Measurements from ENCODE around the gene RAMP3. TPM values are rescaled to one million over a fixed set of nuclear protein-coding genes. Genes with fewer than 3 reads are reported as not detected.

The RAMP3 gene
- total RNA-seq, 1 donor from 2014 or later = not detected

DNA sequence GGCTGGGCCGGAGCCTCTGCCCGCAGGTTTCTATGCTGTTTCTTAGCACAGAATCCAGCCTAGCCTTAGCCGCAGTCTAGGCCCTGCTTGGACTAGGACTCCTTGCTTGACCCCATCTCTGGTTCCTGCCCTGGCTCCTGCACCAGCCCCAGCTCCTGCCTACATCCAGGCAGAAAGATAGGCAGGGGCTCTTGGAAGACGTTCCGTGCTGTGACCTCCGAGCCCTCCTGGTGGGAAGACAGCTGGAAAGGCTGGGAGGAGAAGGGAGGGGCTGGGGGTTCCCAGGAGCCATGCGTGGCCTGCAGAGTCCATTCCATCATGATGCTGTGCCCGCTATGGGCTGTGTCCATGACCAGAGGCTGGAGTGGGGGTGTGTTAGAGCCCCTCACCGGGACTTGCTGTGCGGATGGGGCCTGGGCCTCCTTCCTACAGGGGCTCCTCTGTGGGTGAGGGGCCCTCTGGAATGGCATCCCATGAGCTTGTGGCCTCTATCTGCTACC lies 26.2 kb downstream of the RAMP3 start:
- H3K9me3 Mint-ChIP-seq (ENCODE audit: unreplicated experiment) = no peaks in the 10 kb centered on the region
- H3K27ac Mint-ChIP-seq (ENCODE audit: unreplicated experiment) = no peak overlapping the region
- H3K4me1 Mint-ChIP-seq (ENCODE audit: low read depth, unreplicated experiment) = peaks cover 3% of the 10 kb centered on the region
- TF ChIP-seq, protein P1, sequence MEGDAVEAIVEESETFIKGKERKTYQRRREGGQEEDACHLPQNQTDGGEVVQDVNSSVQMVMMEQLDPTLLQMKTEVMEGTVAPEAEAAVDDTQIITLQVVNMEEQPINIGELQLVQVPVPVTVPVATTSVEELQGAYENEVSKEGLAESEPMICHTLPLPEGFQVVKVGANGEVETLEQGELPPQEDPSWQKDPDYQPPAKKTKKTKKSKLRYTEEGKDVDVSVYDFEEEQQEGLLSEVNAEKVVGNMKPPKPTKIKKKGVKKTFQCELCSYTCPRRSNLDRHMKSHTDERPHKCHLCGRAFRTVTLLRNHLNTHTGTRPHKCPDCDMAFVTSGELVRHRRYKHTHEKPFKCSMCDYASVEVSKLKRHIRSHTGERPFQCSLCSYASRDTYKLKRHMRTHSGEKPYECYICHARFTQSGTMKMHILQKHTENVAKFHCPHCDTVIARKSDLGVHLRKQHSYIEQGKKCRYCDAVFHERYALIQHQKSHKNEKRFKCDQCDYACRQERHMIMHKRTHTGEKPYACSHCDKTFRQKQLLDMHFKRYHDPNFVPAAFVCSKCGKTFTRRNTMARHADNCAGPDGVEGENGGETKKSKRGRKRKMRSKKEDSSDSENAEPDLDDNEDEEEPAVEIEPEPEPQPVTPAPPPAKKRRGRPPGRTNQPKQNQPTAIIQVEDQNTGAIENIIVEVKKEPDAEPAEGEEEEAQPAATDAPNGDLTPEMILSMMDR (IDR thresholded peaks at IDR 0.05; ENCODE audit: partially characterized antibody, unreplicated experiment) = no peak
- DNase-seq = no peak
- H3K27me3 Mint-ChIP-seq (ENCODE audit: unreplicated experiment) = peaks cover 4% of the 10 kb centered on the region
- H3K36me3 Mint-ChIP-seq (ENCODE audit: unreplicated experiment) = no peaks in the 10 kb centered on the region
- no peak overlapping the region for H3K4me3 Mint-ChIP-seq (ENCODE audit: unreplicated experiment)

DNA sequence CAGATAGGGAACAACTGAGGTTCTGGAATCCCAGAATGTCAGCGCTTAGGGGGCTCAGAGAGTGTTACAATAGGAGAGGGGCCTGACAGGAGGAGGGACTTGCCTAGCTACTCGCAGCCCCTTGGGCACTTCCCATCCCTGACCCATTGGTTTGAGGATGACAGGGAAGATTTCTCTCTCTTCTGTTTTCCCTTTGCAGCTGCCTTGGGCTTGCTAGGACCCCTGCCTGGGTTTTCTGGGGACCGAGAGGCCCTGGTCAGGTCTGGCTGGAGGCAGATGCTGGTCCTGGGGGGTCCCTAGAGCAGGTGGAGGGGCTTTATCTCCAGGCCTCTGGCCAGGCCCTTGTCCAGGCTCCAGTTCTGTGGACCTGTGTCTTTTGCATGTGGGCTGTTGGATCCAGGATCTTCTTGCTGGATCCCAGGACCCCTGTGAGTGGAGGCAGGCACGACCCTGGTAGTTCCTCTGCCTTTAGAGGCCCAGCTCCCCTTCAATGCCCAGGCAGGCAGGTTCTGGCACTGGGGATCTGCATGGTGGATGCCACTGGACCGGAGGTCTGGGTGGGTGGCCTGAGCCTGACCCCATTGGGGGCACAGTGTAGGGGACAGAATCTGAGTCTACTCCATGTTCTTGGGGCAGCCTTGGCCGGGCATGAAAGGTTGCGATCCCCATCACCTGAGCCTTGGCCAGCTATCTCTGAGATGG lies 26.9 kb downstream of the RAMP3 start:
- Mint-ChIP-seq H3K27me3 (ENCODE audit: unreplicated experiment) (peaks cover 2% of the 10 kb centered on the region), H3K4me1 (ENCODE audit: low read depth, unreplicated experiment) (peaks cover 3% of the 10 kb centered on the region), H3K27ac (ENCODE audit: unreplicated experiment) (no peak overlapping the region), H3K4me3 (ENCODE audit: unreplicated experiment) (no peak overlapping the region), H3K9me3 (ENCODE audit: unreplicated experiment) (no peaks in the 10 kb centered on the region), H3K36me3 (ENCODE audit: unreplicated experiment) (no peaks in the 10 kb centered on the region)
- DNase-seq = no peak
- TF ChIP-seq, protein P1 (IDR thresholded peaks at IDR 0.05; ENCODE audit: partially characterized antibody, unreplicated experiment) = no peak

DNA sequence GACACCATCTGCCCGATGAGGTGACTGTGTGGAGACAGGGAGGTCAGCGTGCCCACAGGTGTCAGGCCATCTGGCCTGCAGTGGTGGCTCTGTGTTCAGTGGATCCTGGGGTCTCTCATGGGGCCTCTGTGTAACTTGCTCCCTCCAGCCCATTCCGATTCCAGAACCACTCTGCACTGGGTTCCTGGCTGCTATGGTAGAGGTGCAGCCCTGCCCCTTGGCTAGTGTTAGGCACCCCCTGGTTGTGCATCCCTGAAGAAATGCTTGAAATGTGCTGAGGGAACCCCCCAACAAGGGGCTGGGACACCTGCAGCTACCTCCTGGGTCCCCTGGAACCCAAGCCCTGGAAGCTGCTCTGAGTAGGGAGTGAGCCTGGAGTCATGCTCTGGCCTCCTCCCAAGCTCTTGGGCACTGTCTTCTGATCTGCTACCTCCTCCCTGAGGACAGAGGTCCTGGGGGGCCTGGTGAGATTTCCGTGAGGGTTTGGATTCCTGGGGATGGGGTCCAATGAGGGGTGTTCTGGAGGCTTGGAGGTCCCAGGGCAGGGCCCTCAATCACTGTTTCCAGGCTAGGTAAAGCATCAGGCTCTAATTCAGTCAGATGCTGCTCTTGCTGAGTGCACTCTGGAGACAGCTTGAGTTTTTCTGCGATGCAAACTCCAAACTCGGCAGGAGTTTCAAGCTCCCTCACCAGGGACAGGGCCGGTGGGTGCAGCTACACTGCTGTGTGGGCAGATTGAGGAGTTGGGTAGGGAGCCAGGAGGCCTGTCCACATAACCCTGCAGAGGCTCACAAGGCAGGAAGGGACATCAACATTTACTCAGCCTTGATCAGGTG lies 27.7 kb downstream of the RAMP3 start:
- Mint-ChIP-seq H3K4me3 (ENCODE audit: unreplicated experiment) (no peak overlapping the region), H3K9me3 (ENCODE audit: unreplicated experiment) (no peaks in the 10 kb centered on the region), H3K36me3 (ENCODE audit: unreplicated experiment) (no peaks in the 10 kb centered on the region), H3K27me3 (ENCODE audit: unreplicated experiment) (peaks cover 1% of the 10 kb centered on the region), H3K27ac (ENCODE audit: unreplicated experiment) (no peak overlapping the region), H3K4me1 (ENCODE audit: low read depth, unreplicated experiment) (peaks cover 3% of the 10 kb centered on the region)
- DNase-seq = no peak
- TF ChIP-seq, protein P1 (IDR thresholded peaks at IDR 0.05; ENCODE audit: partially characterized antibody, unreplicated experiment) = no peak

DNA sequence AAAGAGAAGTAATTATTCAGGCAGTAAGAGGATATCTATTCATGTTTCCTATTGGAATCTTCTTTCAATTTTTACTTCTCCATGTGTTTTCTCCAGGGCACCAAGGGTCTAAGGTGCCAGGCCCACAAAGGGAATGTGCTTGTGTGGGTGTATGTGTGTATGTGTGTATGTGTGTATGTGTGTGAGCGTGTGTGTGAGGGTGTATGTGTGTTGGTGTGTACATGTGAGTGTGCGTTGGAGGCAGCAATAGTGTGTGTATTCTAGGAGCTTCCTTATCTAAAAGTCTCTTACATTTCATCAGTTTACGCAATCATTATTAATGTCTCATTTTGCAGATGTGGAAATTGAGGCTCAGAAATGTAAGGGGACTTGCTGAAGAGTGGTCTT lies 28.3 kb downstream of the RAMP3 start:
- Mint-ChIP-seq H3K36me3 (ENCODE audit: unreplicated experiment) (no peaks in the 10 kb centered on the region), H3K4me3 (ENCODE audit: unreplicated experiment) (no peak overlapping the region), H3K27ac (ENCODE audit: unreplicated experiment) (peak overlapping the region; percentile 12), H3K27me3 (ENCODE audit: unreplicated experiment) (peaks cover 1% of the 10 kb centered on the region), H3K4me1 (ENCODE audit: low read depth, unreplicated experiment) (peaks cover 3% of the 10 kb centered on the region), H3K9me3 (ENCODE audit: unreplicated experiment) (no peaks in the 10 kb centered on the region)
- TF ChIP-seq, protein P1 (IDR thresholded peaks at IDR 0.05; ENCODE audit: partially characterized antibody, unreplicated experiment) = no peak
- DNase-seq = no peak
